GM18873 (cell line): ENCODE results near the gene NEK9.

Experiments used
- ATAC-seq: cut with Tn5 transposase; IDR thresholded peaks from one replicate; pipeline ENCODE4 v1.9.1; 2021; ENCODE audit warnings: mild to moderate bottlenecking, moderate library complexity, moderate number of reproducible peaks; ENCODE audit not compliant: unreplicated experiment, low FRiP score

The NEK9 gene

DNA sequence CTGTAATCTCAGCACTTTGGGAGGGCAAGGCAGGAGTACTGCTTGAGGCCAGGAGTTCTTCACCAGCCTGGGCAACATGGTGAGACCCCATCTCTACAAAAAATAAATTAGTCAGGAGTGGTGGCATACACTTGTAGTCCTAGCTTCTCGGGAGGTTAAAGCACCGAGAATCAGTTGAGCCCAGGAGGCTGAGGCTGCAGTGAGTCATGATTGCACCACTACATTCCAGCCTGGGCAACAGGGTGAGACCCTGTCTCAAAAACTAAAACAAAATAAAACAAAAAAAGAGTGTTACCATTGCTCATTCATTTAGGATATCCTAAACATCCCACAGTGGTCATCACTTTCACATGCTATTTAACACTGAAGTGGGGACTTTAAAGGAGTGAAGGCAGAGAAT lies 7.8 kb downstream of the NEK9 start:
- ATAC-seq = no peak

DNA sequence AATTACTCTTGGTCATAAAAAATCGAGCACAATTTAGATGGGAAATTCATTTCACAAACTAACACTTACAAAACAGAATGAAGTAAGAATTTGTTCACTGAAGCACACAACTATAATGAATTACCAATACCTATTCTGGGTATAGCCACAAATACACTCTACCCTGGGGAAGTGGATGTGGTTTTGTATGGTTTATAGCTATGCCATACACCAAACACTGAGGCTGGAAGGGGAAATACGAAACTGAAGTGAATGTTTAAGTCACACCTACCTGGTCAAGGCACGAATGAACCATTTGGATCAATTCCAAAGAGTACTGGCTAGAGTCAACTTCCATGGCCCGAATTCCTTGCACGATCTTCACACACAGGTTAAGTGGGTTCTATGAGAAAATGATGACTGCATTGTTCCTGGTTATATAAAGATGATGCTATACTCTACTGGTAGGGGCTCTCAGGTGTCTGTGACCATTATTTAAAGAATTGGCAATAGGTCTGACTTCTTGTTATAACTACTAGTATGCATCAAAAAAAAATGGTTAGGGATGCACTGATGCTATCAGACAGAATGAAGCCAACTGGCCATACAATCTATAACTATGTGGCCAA lies 12.8 kb downstream of the NEK9 start:
- ATAC-seq = no peak

DNA sequence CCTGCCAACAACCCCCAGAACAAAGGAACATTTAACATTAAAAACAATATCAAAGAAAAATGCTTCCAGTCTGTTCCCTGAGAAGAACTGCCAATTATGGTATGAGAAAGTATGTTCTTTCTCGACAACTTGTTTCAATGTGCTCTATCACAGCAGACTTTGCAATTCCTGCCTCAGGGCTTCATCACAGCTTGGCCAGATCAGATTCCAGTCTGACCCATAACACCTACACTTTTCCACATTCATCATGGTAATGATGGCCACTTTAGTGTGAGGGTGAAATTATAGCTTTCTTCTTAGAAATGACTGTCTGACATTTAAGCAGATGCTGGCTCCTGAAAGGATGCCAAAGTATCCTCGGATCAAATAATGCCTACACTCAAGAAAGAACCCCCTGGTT lies 17.0 kb downstream of the NEK9 start:
- ATAC-seq = no peak

DNA sequence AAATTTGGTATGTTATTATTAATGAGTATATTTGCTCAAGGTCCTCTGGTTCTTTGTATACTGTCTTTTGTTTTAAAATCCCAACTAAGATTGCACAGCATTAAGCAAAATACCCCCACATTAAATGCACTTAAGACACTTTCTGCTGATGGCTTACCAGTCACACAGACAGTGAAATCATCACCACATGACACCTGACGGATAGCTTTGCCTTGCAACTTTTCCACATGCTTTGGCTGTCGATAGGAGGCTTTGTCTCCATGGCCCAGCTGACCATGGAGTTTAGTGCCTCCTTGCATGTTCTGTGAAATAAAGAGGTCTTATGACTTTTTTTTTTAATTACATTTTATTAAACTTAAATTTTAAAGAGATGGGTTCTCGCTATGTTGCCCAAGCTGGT lies 19.7 kb downstream of the NEK9 start:
- ATAC-seq = no peak

DNA sequence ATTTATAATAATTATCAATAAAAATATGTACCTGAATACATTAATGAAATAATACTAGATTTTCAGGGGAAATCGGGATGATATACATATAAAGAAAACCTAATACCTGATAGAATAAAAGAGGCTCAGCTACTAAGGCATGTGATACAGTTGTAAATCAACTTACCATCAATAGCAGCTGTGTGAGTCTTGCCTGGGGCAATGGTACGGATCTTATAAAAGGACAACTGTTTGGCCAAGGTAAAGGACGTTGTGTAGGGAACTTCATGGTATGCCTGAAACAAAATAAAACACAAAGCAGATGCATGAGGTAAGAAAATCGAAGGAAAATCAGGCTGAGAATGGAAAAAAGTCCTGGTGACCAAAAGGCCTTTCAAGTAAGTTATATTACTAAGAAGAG lies 25.4 kb downstream of the NEK9 start:
- no peak for ATAC-seq

DNA sequence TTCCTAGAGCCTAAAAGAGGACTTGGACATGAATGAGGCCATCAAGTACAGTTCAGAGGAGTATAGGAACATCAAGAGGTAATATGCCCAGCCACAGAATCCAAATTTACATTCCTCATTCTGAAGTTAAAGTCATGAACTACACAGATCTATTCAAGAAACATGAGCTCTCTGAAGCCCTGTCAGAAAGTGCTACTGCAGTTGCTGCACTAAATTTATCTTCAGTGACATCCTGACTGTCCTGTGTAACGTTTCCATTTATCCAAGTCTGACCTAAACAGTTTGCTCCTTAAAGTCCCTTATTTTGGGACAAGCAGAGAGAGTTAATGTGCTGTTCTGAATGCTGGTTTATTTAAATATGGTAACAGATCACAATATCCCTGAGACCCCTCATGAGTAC lies 28.2 kb downstream of the NEK9 start:
- no peak for ATAC-seq

DNA sequence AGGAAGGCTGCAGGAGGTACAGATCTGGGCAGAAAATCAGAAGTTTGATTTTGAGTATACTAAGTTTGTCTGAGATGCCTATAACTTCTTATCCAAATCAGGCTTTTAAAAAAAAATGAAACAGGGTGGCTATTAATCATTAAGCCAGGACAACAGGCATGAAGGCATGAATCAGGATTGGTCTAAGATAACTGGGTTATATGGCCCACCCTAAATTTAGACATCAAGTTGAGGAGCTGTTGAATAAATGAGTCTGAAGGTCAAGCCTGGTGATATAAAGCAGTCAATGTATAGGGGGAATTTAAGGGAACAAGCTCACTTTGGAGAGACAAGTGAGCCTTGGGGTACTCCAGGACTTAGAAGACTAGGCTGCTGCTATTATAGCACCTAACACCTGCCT lies 28.6 kb downstream of the NEK9 start:
- no peak for ATAC-seq

DNA sequence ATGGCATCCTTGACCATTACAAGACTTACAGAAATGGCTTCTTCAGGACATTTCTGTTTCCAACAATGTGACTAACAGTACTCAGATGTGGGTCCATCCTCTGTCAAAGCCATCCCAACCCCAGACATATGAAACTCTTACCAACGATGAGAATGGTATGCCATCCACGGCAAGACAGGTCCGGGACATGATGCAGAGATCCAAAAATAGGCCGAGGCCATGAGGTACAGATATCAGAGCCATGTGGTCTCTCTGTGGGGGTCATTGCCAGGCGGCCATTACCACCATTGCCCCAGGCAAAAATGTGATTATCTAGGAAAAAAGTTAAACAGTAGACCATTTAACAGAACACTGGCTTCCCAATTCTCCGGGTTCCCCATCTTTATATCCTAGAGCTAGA lies 29.9 kb downstream of the NEK9 start:
- ATAC-seq = no peak

DNA sequence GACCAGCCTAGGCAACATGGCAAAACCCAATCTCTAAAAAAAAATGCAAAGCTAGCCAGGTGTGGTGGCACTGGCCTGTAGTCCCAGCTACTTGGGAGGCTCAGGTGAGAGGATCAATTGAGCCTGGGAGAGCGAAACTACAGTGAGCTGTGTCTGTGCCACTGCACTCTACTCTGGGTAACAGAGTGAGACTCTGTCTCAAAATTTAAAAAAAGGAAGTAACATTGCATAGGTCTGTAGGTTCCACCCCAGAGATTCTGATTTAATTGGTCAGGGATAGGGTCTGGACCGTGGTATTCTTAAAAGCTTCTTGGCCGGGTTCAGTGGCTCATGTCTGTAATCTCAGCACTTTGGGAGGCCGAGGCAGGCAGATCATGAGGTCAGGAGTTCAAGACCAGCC lies 31.2 kb downstream of the NEK9 start:
- ATAC-seq = no peak

DNA sequence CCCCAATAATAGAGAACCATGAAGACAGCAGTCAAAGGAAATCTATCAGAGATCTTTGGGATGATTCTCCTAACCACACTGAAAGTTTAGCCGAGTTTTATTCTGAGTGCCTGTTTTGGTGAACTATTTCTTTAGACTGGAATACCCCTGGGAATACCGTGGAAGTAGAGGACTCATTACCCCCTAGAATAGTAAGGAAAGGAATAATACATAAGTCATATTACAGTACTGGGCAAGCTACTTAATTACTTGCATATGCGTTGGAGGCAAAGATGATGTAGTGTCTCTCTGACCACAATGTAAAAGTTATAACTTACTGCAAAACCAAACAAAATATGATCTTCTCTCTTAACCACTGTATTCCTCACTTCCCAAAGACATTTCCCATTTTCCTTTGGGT lies 32.0 kb downstream of the NEK9 start:
- ATAC-seq = no peak

DNA sequence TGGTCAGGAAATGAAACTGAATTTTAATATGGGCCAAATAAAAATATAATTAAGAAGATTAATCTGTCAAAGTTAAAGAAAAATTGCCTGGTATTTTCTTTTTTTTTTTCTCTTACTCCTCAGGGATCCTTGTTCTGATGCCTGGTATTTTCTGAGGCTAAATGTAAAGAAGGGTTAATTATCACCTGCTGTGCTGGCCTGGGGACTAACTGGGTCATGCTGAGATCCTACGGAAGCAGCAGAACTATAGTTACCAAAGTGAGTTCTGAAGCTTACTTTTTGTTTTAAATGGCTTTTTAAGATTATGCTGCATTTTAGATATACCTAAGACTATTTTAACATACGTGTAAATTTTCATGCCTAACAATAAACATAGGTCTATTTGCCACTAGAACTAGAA lies 34.1 kb downstream of the NEK9 start:
- no peak for ATAC-seq

DNA sequence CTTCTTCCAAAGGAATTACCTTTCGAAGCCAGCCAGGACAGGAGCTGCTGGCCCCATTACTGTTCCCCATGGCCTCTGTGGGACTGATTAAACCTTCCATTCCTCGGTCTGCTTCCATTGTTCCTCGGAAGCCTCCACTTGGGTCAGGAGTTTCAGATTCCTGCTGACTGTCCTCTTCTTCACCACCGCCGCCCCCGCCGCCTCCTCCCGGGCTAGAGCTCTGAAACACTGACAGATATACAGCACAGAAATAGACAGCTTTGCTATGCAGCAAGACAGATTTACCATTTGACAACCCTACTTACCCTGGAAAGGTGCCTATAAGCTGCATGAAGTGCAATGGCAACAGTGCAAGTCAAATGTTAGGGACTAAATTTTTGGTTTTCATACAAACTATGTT lies 35.6 kb downstream of the NEK9 start:
- no peak for ATAC-seq

DNA sequence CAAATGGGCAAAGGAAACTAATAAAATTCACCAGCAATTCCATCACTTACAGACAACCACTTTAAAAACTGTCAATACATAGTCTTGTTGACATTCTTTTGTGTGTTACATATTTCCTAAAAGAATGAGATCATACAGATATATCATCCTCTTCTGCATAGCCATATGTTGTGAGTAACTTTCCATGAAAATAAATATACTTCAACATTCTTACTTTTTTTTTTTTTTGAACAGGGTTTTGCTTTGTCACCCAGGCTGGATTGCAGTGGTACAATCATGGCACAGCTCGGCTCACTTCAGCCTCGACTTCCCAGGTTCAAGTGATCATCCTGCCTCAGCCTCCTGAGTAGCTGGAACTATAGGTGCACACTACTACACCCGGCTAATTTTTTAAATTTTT lies 36.5 kb downstream of the NEK9 start:
- no peak for ATAC-seq

DNA sequence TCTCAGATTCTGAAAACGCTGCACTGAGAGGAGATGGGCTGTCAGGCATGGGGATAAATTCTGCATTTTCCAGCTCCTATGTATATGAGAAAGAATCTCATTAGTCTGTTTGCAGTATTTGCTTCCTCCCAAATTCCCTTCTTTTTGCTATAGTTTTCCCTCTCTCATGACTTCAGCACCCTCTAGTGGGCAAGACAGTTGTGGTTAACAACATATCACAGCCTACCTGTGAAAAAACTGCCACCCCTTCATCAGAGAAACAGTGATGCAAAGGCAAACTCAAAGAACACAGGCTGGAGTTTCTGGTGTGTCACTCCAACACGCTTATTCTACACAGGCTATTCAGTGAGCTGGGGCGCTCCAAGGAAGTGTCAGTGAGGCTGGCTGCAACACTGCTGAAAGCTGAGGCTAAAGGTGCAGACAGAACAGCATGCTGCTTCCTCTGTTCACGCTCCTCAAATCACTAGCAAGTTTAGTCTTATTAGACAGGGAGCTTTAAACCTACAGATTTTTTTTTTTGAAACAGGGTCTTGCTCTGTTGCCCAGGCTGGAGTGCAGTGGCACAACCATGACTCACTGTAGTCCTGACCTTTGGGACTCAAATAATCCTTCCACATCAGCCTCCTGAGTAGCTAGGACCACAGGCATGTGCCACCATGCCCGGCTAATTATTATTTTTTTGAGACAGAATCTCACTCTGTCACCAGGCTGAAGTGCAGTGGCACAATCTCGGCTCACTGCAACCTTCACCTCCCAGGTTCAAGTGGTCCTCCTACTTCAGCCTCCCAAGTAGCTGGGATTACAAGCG lies 38.1 kb downstream of the NEK9 start:
- ATAC-seq = no peak

DNA sequence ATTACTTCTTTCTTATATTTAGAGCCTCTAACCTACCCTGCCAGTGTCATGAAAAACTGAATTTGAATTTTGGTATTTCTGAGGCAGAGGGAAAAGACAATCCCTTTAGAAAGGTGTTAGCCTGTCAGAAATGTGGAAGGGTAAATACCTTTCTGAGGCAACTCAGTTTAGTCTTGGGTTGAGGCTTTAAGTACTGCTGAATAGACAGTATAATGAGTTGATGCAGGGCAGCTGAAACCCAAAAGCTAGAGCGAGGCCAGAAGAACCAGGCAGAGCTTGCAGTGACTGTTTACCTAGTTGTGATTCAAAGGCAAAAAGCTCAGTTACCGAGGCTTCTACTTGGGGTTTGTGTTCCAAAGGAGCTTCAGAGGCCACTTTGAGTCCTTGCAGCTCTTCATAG lies 38.7 kb downstream of the NEK9 start:
- ATAC-seq = no peak

DNA sequence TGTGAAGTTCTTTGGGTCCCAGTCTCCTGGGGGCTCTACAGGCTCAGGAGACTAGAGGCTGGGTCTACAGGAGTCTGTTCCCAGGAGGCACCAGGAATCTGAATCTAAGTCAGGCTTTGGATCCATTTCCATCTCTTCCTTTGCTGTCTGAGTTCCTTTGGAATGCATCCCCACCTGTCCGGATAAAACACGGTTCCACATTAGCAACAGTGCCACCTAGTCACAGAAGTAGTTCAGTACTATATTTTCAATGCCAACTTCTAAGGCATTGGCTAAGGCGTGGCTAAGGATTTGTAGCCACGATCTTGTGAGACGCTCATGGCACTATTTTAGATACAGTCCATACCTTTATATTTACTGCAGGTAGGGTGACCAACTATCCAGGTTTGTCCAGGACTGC lies 42.3 kb downstream of the NEK9 start:
- ATAC-seq = no peak

DNA sequence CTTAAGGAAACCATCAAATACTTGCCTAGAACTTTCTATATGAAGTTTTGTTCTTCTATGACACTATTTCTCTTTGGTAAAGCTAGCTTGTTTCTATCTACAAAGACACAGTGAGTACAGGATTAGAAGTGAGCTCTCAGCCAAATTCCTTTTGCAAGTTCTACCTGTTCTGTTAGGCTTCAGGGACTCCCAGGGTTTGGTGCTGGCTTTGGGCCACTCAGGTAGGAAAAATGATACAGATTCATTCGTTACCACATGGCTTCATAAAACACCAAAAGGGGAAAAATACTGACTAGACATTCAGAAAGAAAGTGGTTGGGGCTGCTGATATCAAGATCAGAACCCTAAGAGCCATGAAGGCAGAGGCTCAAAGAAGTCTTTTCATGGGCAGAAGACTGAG lies 43.6 kb downstream of the NEK9 start:
- no peak for ATAC-seq

DNA sequence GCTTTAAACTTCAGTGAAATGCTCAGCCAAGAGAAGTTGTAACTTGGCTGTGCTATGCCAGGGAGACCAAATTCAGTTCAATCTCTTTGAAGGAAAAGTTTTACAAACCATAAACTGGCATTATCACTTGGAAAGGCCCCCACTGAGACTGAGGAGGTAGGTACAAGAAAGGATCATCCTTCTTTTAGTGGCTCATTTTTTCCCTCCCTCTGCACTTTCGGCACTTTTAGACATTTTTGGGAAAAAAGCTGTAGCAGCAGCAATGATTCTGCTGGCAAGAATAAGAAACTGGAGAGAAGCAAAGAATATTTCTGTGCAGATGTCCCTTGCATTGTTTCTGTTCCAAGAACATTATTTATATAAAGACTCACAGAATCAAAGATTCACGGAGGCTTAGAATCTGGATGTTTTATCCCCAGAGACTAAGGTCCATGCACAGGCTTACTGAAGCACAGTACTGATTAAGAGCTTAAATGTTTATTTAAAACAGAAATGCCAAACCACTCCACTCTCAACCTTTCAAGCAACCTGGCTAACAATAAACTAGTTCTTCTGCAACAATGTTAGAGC lies 45.1 kb downstream of the NEK9 start:
- no peak for ATAC-seq

DNA sequence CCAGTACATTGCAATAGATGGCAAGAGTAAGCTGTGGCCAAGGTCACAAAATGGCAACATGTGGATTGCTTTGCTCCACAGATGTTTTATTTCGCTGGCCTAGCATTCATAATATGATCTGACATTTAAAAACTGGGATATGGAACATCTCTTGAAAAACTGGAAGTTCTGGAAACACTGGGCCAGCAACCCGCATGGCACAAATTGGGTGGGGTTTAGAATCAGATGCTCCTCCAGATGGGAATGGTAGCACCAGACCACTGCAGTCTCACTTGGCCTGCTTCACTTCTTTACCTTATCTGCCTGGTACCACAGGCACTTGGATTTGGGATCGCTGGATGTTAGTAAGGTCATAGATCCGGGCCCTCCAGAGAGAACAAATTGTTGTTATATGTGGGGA lies 47.3 kb downstream of the NEK9 start:
- no peak for ATAC-seq

DNA sequence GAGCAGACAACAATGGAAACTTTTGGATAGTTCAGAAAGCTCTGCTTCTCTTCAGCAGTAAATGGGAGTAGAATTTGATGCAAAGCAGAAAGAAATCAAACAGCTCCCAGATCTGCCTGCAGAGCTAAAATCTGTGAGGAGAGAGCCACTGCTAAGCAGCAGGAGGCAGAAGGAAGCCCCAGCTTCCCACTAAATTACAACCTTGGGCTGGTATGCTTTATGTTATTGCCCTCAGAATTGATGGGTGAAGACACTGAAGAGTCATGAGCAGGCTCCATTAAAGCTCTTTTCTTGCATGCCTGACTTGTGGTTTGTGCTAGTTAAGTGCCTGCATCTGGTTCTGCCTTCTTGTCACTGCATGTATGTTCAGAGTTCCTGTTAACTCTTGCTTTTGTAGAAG lies 49.1 kb downstream of the NEK9 start:
- no peak for ATAC-seq

DNA sequence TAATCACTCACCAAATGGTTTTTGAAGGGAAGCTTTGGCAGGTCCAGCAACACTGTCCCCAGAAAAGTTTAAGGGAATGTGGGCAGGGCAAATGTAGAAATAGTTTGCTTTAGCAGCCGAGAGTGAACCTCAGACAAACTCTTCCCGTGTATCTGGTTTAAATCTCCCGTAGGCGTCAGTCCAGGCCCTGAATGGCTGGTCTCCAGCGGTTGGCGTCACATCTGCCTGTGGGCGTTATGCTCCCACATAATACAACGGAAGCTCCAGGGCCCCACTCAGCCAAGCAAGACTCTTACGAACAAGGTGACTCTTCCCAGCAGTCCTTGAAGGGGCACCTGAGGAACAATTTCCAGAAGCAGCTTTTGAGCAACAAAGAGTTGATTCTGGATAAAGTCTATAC lies 56.5 kb downstream of the NEK9 start:
- no peak for ATAC-seq

DNA sequence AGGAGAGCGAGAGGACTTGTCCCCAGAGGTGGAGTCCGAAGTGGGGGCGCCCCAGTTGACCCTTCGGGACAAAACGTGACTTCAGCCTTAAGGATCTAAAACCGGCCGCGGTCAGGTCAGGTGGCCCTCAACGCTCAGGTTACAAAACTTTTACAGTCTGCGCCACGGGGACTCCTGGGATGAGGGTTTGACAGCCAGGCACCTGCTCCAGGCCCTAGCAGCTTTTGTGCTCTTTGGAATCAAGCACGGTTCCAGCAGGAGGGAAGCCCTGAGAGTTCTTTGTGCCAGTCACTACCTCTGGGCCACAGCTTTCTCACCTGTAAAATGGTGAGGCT lies 57.1 kb downstream of the NEK9 start:
- ATAC-seq = no peak
